H9 (cell line): ENCODE results near the gene FATE1. TPM values are rescaled to one million over a fixed set of nuclear protein-coding genes. Genes with fewer than 3 reads are reported as not detected.
"Not testable (repeated sequence)": the region's sequence is repeated elsewhere in the genome, so short reads cannot be mapped to it uniquely, and the experiment has no call there.

Source experiments
- DNase-seq: peaks from one replicate; pipeline ENCODE4 v3.0.0-alpha.2; 2017
- H2AFZ ChIP-seq: one replicate; pipeline ENCODE4 v1.6.1; 2013; ENCODE audit warnings: mild to moderate bottlenecking, low read length, control low read depth, moderate library complexity
- H2AK5ac ChIP-seq: 2 replicates; pipeline ENCODE4 v1.6.1; 2013; ENCODE audit warnings: low read length, control low read depth, mixed read lengths; ENCODE audit not compliant: insufficient read length
- H2BK120ac ChIP-seq: one replicate; pipeline ENCODE4 v1.6.1; 2013; ENCODE audit warnings: low read depth, mild to moderate bottlenecking, low read length, control low read depth, inconsistent platforms; ENCODE audit not compliant: poor library complexity, severe bottlenecking
- H2BK12ac ChIP-seq: 2 replicates; pipeline ENCODE4 v1.6.1; 2013; ENCODE audit warnings: low read length, control low read depth, mixed read lengths, low read depth; ENCODE audit not compliant: insufficient read length
- H2BK15ac ChIP-seq: 2 replicates; pipeline ENCODE4 v1.6.1; 2013; ENCODE audit warnings: low read depth, low read length, control low read depth
- H2BK20ac ChIP-seq: one replicate; pipeline ENCODE4 v1.6.1; 2013; ENCODE audit warnings: low read depth, mild to moderate bottlenecking, low read length, control low read depth, inconsistent platforms; ENCODE audit not compliant: poor library complexity, severe bottlenecking
- H2BK5ac ChIP-seq: 2 replicates; pipeline ENCODE4 v1.6.1; 2013; ENCODE audit warnings: low read length, control low read depth, mixed read lengths; ENCODE audit not compliant: insufficient read length
- H3K14ac ChIP-seq: 2 replicates; pipeline ENCODE4 v1.6.1; 2013; ENCODE audit warnings: low read length, control low read depth; ENCODE audit not compliant: insufficient read depth
- H3K18ac ChIP-seq: 2 replicates; pipeline ENCODE4 v1.6.1; 2013; ENCODE audit warnings: low read depth, mild to moderate bottlenecking, mixed read lengths, low read length, control low read depth; ENCODE audit not compliant: insufficient read length
- H3K23ac ChIP-seq: 2 replicates; pipeline ENCODE4 v1.6.1; 2013; ENCODE audit warnings: low read length, control low read depth, mixed read lengths, low read depth; ENCODE audit not compliant: insufficient read length
- H3K23me2 ChIP-seq: 2 replicates; pipeline ENCODE4 v1.6.1; 2013; ENCODE audit warnings: low read depth, mild to moderate bottlenecking, mixed read lengths, low read length, control low read depth; ENCODE audit not compliant: insufficient read length, poor library complexity, severe bottlenecking
- H3K27ac ChIP-seq: 2 replicates; pipeline ENCODE4 v1.5.1; 2013; ENCODE audit warnings: low read length, control low read depth, mixed read lengths, low read depth; ENCODE audit not compliant: insufficient read length
- H3K27me3 ChIP-seq: 2 replicates; pipeline ENCODE4 v1.6.1; 2013; ENCODE audit warnings: low read length, control low read depth, inconsistent platforms; ENCODE audit not compliant: insufficient read depth
- H3K4ac ChIP-seq: 2 replicates; pipeline ENCODE4 v1.6.1; 2013; ENCODE audit warnings: low read depth, mild to moderate bottlenecking, control low read depth, inconsistent platforms, low read length, moderate library complexity
- H3K4me1 ChIP-seq: 2 replicates; pipeline ENCODE4 v1.6.1; 2013; ENCODE audit warnings: low read length, control low read depth, inconsistent platforms; ENCODE audit not compliant: insufficient read depth
- H3K4me2 ChIP-seq: 2 replicates; pipeline ENCODE4 v1.6.1; 2013; ENCODE audit warnings: low read length, control low read depth, mixed read lengths; ENCODE audit not compliant: insufficient read length, insufficient read depth
- H3K56ac ChIP-seq: 2 replicates; pipeline ENCODE4 v1.6.1; 2013; ENCODE audit warnings: low read depth, mild to moderate bottlenecking, mixed read lengths, low read length, control low read depth; ENCODE audit not compliant: insufficient read length
- H3K79me1 ChIP-seq: 2 replicates; pipeline ENCODE4 v1.6.1; 2013; ENCODE audit warnings: low read depth, mild to moderate bottlenecking, moderate library complexity, low read length, control low read depth, inconsistent platforms; ENCODE audit not compliant: insufficient read depth, poor library complexity, severe bottlenecking
- H3K79me2 ChIP-seq: 2 replicates; pipeline ENCODE4 v1.6.1; 2013; ENCODE audit warnings: low read length, control low read depth, inconsistent platforms; ENCODE audit not compliant: insufficient read depth
- H3K9ac ChIP-seq: 2 replicates; pipeline ENCODE4 v1.6.1; 2013; ENCODE audit warnings: low read length, control low read depth, mixed read lengths; ENCODE audit not compliant: insufficient read length; ENCODE audit errors: extremely low read depth
- H3K9me3 ChIP-seq: one replicate; pipeline ENCODE4 v1.6.1; 2013; ENCODE audit warnings: low read depth, low read length, inconsistent platforms; ENCODE audit not compliant: control insufficient read depth
- H3T11ph ChIP-seq: one replicate; pipeline ENCODE4 v1.6.1; 2013; ENCODE audit warnings: mild to moderate bottlenecking, low read length, control low read depth, inconsistent platforms
- H4K20me1 ChIP-seq: one replicate; pipeline ENCODE4 v1.6.1; 2013; ENCODE audit not compliant: control insufficient read depth, insufficient read length, insufficient read depth
- H4K5ac ChIP-seq: 2 replicates; pipeline ENCODE4 v1.6.1; 2013; ENCODE audit warnings: low read depth, mild to moderate bottlenecking, mixed read lengths, low read length, control low read depth; ENCODE audit not compliant: insufficient read length
- H4K8ac ChIP-seq: replicated peaks from 2 replicates; pipeline ENCODE4 v1.6.1; 2013; ENCODE audit warnings: low read length, control low read depth, mixed read lengths, low read depth; ENCODE audit not compliant: insufficient read length
- H4K91ac ChIP-seq: 2 replicates; pipeline ENCODE4 v1.6.1; 2013; ENCODE audit warnings: low read depth, mild to moderate bottlenecking, moderate library complexity, mixed read lengths, low read length, control low read depth; ENCODE audit not compliant: insufficient read length
- H3K27ac Mint-ChIP-seq, 3 experiments: 2 replicates in 2 of 3; 3 replicates in 1 of 3; pipeline ENCODE4 v1.8.0; 2020 to 2021; ENCODE audit warnings: mixed read lengths in 3 of 3, mild to moderate bottlenecking in 1 of 3, moderate library complexity in 1 of 3
- H3K27me3 Mint-ChIP-seq: 2 replicates; pipeline ENCODE4 v1.8.0; 2021; ENCODE audit warnings: low read depth, mild to moderate bottlenecking, moderate library complexity, mixed read lengths
- H3K36me3 Mint-ChIP-seq, 3 experiments: 2 replicates in 2 of 3; 3 replicates in 1 of 3; pipeline ENCODE4 v1.8.0; 2020 to 2021; ENCODE audit warnings: low read depth in 3 of 3, mixed read lengths in 3 of 3; ENCODE audit not compliant: insufficient read depth in 1 of 3
- H3K4me1 Mint-ChIP-seq, 2 experiments: 2 replicates each; pipeline ENCODE4 v1.8.0; 2020; ENCODE audit warnings: mixed read lengths in 2 of 2
- H3K4me3 Mint-ChIP-seq, 2 experiments: 2 replicates in 1 of 2; 3 replicates in 1 of 2; pipeline ENCODE4 v1.8.0; 2020 to 2021; ENCODE audit warnings: mild to moderate bottlenecking in 2 of 2, mixed read lengths in 2 of 2, moderate library complexity in 1 of 2
- H3K9me3 Mint-ChIP-seq, 2 experiments: 2 replicates in 1 of 2; 3 replicates in 1 of 2; pipeline ENCODE4 v1.8.0; 2020; ENCODE audit warnings: mild to moderate bottlenecking in 2 of 2, mixed read lengths in 2 of 2, moderate library complexity in 1 of 2
- WGBS: extraction: QIAGEN DNeasy Blood & Tissue Kit; methylation state at CpG from one replicate; pipeline ENCODE4 v1.1.7; 2013; ENCODE audit warnings: missing lambda C conversion rate, low lambda C conversion rate, mixed read lengths; ENCODE audit not compliant: insufficient read length; ENCODE audit errors: extremely low coverage; 5-methylcytosine and 5-hydroxymethylcytosine counted together
- total RNA-seq: library from RNA; stranded (reverse); gene quantifications from 2 replicates; pipeline ENCODE4 v1.2.1, GENCODE V29; 2021
- TF ChIP-seq, protein P1 (sequence below): fragments of 200-600 bp; sonication (generic); conservative IDR thresholded peaks from 3 replicates; pipeline ENCODE4 v1.8.0; 2021; ENCODE audit warnings: antibody characterized with exemption, mild to moderate bottlenecking

The FATE1 gene
- total RNA-seq, 1 experiment from 2014 or later, result not detected

DNA sequence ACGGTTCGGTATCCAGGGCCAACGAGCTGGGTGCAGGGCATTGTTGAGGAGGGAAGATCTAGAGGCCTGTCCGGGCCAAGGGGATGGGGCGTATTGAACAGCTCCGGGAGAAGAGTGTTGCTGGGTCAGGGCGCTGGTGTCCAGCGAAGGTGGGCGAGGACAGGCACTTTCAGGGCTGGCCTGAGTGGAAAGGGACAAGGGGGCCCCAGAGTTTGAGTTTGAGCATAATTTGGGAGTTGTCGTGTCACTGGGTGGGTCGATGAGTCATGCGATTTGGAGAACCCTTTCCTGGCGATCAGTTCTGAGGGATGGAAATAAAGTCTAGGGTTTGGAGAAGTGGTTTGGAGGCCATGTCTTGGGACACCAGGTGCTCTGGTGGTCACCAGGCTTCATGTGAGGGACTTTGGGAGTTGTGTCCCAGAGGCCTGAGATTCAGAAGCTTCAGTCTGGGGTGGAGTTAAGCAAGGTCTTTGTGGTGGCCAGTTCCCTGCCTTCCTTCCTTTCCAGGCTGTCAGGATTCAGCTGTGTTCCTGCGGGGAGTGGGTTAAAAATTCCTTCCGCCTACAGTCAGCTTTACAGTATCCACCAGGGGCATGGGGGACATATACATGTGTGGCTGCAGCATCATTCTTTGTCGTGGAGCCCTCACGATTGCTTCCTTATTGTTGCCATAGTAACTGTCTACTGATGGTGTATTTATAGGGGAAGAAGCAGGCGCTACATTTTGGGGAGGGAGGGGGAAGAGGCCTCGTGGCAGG, 20.1 kb upstream of the FATE1 start:
- Histone ChIP-seq H3K23ac (no peak overlapping the region), H3K14ac (no peak overlapping the region), H3K9ac (no peak overlapping the region), H3K56ac (no peak overlapping the region), H3K79me1 (no peaks in the 10 kb centered on the region), H2BK12ac (no peak overlapping the region), H3K4me1 (no peaks in the 10 kb centered on the region), H3K79me2 (no peaks in the 10 kb centered on the region), H2BK120ac (no peak overlapping the region), H2BK15ac (no peak overlapping the region), H2AK5ac (no peak overlapping the region), H3K18ac (no peak overlapping the region), H4K20me1 (no peaks in the 10 kb centered on the region), H3K9me3 (peaks cover 72% of the 10 kb centered on the region), H2BK20ac (no peak overlapping the region), H3K23me2 (no peaks in the 10 kb centered on the region), H2BK5ac (no peak overlapping the region), H4K91ac (no peak overlapping the region), H4K5ac (no peak overlapping the region), H3K27ac (no peak overlapping the region), H2AFZ (no peak overlapping the region), H3K4ac (no peak overlapping the region), H4K8ac (no peak overlapping the region), H3K27me3 (no peaks in the 10 kb centered on the region), H3T11ph (no peak overlapping the region), H3K4me2 (peak overlapping the region; percentile 36)
- peaks cover 23% of the 10 kb centered on the region for H3K27me3 Mint-ChIP-seq
- TF ChIP-seq, protein P1, sequence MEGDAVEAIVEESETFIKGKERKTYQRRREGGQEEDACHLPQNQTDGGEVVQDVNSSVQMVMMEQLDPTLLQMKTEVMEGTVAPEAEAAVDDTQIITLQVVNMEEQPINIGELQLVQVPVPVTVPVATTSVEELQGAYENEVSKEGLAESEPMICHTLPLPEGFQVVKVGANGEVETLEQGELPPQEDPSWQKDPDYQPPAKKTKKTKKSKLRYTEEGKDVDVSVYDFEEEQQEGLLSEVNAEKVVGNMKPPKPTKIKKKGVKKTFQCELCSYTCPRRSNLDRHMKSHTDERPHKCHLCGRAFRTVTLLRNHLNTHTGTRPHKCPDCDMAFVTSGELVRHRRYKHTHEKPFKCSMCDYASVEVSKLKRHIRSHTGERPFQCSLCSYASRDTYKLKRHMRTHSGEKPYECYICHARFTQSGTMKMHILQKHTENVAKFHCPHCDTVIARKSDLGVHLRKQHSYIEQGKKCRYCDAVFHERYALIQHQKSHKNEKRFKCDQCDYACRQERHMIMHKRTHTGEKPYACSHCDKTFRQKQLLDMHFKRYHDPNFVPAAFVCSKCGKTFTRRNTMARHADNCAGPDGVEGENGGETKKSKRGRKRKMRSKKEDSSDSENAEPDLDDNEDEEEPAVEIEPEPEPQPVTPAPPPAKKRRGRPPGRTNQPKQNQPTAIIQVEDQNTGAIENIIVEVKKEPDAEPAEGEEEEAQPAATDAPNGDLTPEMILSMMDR, result no peak
- DNase-seq, result no peak
- H3K9me3 Mint-ChIP-seq, result peaks cover 45 to 62% of the 10 kb centered on the region in 2 experiments
- peaks cover 11% of the 10 kb centered on the region in 2 experiments for H3K4me1 Mint-ChIP-seq
- WGBS, result no CpG with 5 or more reads among the region's 19 CpGs
- peaks cover 0 to 5% (median 3%) of the 10 kb centered on the region in 3 experiments; a peak in 5 of 7 replicates for H3K36me3 Mint-ChIP-seq
- H3K4me3 Mint-ChIP-seq, result peak overlapping the region; percentile 64 to 80
- no peak overlapping the region for H3K27ac Mint-ChIP-seq

DNA sequence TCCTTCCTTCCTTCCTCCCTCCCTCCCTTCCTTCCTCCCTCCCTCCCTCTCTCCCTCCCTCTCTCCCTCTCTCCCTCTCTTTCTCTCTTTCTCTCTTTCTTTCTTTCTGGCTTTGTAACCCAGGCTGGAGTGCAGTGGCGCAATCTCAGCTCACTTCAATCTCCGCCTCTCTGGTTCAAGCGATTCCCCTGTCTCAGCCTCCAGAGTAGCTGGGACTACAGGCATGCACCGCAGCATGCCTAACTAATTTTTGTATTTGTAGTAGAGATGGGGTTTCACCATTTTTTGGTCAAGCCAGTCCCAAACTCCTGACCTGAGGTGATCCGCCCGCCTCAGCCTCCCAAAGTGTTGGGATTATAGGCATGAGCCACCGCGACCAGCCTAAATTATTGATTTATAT, 18.8 kb upstream of the FATE1 start:
- peaks cover 71% of the 10 kb centered on the region for H3K9me3 ChIP-seq
- H2AFZ ChIP-seq, H3K23ac ChIP-seq, H2BK20ac ChIP-seq, H2BK15ac ChIP-seq, H4K5ac ChIP-seq, H2AK5ac ChIP-seq, H3K27ac Mint-ChIP-seq, H3K36me3 Mint-ChIP-seq, H3K4me2 ChIP-seq, H4K20me1 ChIP-seq, H3K9ac ChIP-seq, H2BK12ac ChIP-seq, H3K4ac ChIP-seq, DNase-seq, H3K79me1 ChIP-seq, H4K8ac ChIP-seq, H2BK5ac ChIP-seq, H3K27me3 ChIP-seq, H3K4me1 ChIP-seq, H4K91ac ChIP-seq, H3K18ac ChIP-seq, H3T11ph ChIP-seq, H3K23me2 ChIP-seq, H3K27ac ChIP-seq, H3K56ac ChIP-seq, H3K79me2 ChIP-seq, H3K4me3 Mint-ChIP-seq, H3K14ac ChIP-seq, H2BK120ac ChIP-seq: not testable (repeated sequence)
- Mint-ChIP-seq H3K9me3 (peaks cover 52 to 68% of the 10 kb centered on the region in 2 experiments), H3K4me1 (peaks cover 11% of the 10 kb centered on the region in 2 experiments), H3K27me3 (peaks cover 23% of the 10 kb centered on the region)
- WGBS, result no CpG with 5 or more reads among the region's 8 CpGs
